Stimulated activated CD4-positive, alpha-beta T cell treated with anti-CD3 and anti-CD28 coated beads, TNF-alpha, amount 100 ng/mL, for 1 hour (primary cell): ENCODE data around the gene GALNT15.

Experiments used
- DNase-seq, 3 donors: peaks; one replicate each; pipeline ENCODE4 v3.0.0-alpha.2; 2020; ENCODE audit warnings: low read depth in 3 of 3, low spot score in 1 of 3

The GALNT15 gene

GRCh38 chr3:16280671-16281070 lies 106.2 kb downstream of the GALNT15 start:
- DNase-seq: no peak
